Adipocyte (in vitro differentiated cells): Measurements from ENCODE around the gene PLEKHM1.
"Not testable (repeated sequence)": the region's sequence is repeated elsewhere in the genome, so short reads cannot be mapped to it uniquely, and the experiment has no call there.

Source experiments
- DNase-seq: peaks from one replicate; pipeline ENCODE4 v3.0.0-alpha.2; 2015; ENCODE audit warnings: low read depth
- H3K27me3 ChIP-seq: replicated peaks from 2 replicates; pipeline ENCODE4 v1.7.0; 2013; ENCODE audit warnings: mild to moderate bottlenecking, low read length, moderate library complexity; ENCODE audit not compliant: control insufficient read depth, insufficient read depth
- H3K36me3 ChIP-seq: 2 replicates; pipeline ENCODE4 v1.7.0; 2013; ENCODE audit warnings: low read length, mild to moderate bottlenecking, moderate library complexity; ENCODE audit not compliant: control insufficient read depth, insufficient read depth, severe bottlenecking
- H3K4me1 ChIP-seq: 2 replicates; pipeline ENCODE4 v1.7.0; 2013; ENCODE audit warnings: mild to moderate bottlenecking, low read length, moderate library complexity; ENCODE audit not compliant: control insufficient read depth, insufficient read depth
- H3K4me3 ChIP-seq: 2 replicates; pipeline ENCODE4 v1.7.0; 2013; ENCODE audit warnings: mild to moderate bottlenecking, low read length, moderate library complexity
- H3K9ac ChIP-seq: 2 replicates; pipeline ENCODE4 v1.7.0; 2013; ENCODE audit warnings: mild to moderate bottlenecking, low read length, moderate library complexity
- H3K9me3 ChIP-seq: 2 replicates; pipeline ENCODE4 v1.7.0; 2013; ENCODE audit warnings: mild to moderate bottlenecking, low read length, moderate library complexity; ENCODE audit not compliant: control insufficient read depth

PLEKHM1 gene

DNA sequence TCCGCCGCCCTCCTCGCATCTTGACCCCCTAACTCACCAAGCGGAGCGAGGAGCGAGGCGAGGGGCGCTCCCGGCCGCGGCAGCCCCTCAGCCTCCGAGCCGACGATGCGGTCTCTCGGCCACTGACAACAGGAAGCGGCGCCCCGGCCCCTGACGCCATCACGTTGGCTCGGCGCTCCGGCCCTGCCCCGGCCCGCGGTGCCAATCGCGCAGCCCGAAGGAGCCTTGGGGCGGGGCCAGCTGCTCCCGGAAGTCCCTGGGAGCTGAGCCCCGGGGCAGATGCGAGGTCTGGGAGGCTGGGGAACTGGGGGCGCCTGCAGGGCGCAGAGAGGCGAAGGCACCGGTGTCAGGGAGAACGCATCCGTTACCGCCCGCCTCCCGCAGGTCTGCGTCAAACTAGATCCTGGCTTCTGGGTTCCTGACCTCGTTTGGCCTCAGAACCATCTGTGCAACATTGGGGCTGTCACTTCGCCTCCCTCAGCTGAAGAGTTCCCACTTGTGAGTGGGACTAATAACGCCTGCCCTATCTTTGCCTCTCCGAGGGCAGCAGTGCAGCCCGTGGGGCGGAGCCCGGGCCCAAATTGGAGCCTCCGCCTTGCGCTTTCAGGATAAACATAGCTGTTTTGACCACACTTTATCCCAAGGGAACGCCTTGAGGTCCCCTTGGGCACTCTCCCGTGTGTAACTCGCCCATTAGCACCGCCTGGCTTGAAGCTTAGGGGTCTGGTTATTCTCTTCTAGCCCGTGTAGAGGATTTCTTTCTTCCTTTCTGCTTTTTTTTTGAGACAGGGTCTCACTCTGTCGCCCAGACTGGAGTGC lies at the start of gene PLEKHM1:
PLEKHM1 (minus strand) TSS at position 107 of the 819 bp plus-strand sequence. CDS start 8,237 bp downstream, outside the sequence.
- peak within 1 kb of the TSS; percentile 83 for H3K4me3 ChIP-seq
- H3K9me3 ChIP-seq, H3K27me3 ChIP-seq, H3K36me3 ChIP-seq: not testable (repeated sequence)
- peak within 1 kb of the TSS; percentile 83 for H3K9ac ChIP-seq
- peaks cover 18% of the 10 kb centered on the region for H3K4me1 ChIP-seq
- DNase-seq = peak; percentile 88

DNA sequence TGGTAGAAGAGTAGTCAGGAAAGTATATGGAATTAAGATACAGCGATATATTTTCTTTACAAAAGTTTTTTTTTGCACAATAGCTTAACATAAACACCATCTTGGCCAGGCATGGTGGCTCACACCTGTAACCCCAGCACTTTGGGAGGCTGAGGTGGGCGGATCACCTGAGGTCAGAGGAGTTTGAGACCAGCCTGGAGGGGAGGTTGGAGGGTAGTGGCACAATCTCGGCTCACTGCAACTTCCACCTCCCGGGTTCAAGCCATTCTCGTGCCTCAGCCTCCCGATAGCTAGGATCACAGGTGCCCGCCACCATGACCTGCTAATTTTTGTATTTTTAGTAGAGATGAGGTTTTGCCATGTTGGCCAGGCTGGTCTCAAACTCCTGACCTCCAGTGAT lies 47.6 kb upstream of the PLEKHM1 start:
- H3K9ac ChIP-seq, H3K9me3 ChIP-seq, H3K36me3 ChIP-seq, DNase-seq, H3K27me3 ChIP-seq, H3K4me1 ChIP-seq, H3K4me3 ChIP-seq: not testable (repeated sequence)

DNA sequence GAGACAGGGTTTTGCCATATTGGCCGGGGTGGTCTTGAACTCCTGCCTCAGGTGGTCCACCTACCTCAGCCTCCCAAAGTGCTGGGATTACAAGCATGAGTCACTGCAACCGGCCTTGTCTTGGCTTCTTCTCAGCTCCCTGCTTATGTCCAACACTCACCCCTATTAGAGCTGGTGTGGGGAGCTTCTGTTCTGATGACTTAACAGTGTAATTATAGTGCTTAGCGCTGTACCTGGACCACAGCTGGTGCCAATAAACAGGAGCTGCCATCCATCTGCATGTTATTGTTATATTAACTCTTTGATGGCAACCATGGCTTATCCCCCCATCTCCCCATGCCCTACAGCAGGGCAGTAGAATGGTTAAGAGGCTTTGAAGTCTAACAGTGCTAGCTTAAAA lies 15.6 kb upstream of the PLEKHM1 start:
- H3K36me3 ChIP-seq, H3K4me1 ChIP-seq, H3K9ac ChIP-seq, H3K4me3 ChIP-seq, DNase-seq, H3K27me3 ChIP-seq, H3K9me3 ChIP-seq: not testable (repeated sequence)

DNA sequence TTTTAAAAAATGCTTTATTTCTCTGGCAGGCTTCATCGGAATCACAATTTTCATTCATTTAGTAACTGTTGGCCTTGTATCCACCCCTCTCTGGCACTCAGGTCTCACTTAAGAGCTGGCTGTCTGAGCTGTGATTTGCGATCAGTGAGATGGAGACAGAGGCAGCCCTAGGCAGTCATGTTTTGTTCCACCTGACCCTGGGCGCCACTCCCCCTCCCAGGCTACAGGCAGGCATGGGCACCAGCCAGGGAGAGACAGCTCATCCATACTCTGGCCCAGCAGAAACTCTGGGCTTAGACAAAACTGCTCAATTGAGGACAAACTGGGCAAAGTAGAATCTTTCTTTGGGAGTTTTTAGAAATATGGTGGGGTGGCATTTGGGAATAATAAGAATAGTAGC lies 14.7 kb upstream of the PLEKHM1 start:
- H3K9me3 ChIP-seq, H3K4me1 ChIP-seq, H3K9ac ChIP-seq, H3K36me3 ChIP-seq, DNase-seq, H3K27me3 ChIP-seq, H3K4me3 ChIP-seq: not testable (repeated sequence)

DNA sequence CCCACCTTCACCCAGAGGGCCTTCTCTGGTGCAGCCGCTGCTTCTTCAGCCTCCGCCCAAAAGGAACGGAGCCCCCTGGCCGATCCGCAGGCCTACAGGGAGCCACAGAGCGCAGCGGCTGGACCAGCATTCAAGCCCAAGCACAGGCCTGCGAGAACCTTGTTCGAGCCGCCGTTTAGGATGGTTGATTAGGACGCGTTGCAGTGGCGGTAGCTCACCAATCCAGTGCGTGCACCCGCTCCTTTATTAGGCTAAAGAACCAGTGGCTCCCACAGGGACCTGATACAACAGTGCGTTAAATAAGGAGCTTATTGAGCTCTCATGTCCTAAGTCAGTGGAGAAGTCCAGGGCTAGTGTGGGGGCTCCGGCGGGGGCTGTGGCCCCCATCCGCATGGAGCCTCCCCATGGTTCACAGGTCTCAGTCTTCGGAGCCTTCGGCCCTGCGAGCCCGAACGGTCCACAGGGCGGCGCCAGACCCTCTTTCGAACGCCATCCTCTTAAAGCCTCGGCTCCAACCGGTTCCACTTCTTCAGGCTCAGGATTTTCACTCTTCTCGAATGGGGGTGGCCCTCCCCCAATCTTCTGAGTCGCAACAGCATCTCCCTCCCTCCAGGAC lies 10.7 kb upstream of the PLEKHM1 start:
- DNase-seq, H3K4me1 ChIP-seq, H3K36me3 ChIP-seq, H3K9ac ChIP-seq, H3K4me3 ChIP-seq, H3K9me3 ChIP-seq, H3K27me3 ChIP-seq: not testable (repeated sequence)

DNA sequence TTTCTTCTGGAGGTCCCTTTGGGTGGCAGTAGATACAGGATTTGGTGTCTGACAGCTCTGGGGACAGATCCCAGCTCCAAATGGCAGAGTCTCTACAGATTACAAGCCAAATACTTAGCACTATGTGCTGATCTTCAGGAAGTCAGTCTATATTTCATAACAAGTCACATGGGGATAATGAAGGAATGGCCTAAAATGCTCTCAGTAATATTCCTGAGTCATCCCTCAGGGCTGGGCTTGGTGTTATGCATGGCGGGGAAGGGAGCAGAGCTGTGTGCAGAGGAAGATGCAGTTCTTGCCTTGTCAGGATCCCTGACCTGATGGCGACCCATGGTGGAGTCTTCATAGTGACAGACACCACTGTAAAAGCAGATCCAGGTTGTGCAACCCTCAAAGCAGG lies 10.0 kb upstream of the PLEKHM1 start:
- not testable (repeated sequence) for H3K9ac ChIP-seq, H3K27me3 ChIP-seq, DNase-seq, H3K4me1 ChIP-seq, H3K36me3 ChIP-seq, H3K4me3 ChIP-seq, H3K9me3 ChIP-seq

DNA sequence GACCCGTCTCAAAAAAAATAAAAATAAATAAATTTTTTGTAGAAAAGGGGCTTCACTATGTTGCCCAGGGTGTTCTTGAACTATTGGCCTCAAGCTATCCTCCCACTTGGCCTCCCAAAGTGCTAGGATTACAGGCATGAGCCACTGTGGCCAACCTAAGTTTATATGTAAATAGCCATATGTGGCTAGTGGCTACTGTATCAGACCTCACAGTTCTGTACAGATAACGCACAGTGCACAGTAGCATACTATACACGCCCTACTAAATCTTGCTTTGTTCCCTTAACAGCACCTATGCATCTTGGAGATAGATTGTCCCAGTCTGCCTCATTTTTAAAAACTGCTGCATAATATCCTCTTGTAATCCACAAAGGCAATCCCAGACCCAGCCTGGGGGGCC lies 8.7 kb upstream of the PLEKHM1 start:
- H3K4me3 ChIP-seq, H3K27me3 ChIP-seq, DNase-seq, H3K9ac ChIP-seq, H3K36me3 ChIP-seq, H3K9me3 ChIP-seq, H3K4me1 ChIP-seq: not testable (repeated sequence)

DNA sequence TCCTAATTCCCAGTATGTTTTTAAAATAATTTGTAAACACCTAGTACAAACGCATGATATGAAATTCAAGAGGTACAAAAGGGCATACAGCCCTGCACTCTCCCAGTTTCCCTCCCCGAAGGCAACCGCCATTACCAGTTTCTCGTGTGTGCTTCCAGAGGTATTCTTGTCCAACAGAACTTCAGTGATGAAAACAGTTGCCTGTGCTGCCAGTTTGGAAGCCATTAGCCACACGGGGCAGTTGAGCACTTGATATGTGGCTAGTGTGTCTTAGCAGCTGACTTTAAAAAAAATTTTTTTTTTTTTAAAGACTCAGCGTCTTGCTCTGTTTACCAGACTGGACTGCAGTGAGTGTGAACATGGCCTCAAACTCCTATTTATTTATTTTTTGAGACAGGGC lies 7.9 kb upstream of the PLEKHM1 start:
- H3K4me3 ChIP-seq, H3K4me1 ChIP-seq, H3K27me3 ChIP-seq, H3K36me3 ChIP-seq, H3K9ac ChIP-seq, DNase-seq, H3K9me3 ChIP-seq: not testable (repeated sequence)

DNA sequence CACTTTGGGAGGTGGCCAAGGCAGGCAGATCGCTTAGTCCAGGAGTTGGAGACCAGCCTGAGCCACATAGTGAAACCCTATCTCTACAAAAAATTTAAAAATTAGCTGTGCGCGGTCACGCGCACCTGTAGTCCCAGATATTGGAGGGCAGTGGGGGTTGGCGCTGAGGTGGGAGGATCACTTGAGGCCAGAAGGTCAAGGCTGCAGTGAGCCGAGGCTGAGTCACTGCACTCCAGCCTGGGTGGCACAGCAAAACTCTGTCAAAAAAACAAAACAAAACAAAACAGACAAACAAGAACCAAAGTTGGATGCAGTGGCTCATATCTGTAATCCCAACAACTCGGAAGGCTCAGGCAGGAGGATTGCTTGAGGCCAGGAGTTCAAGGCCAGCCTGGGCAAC lies 6.9 kb upstream of the PLEKHM1 start:
- not testable (repeated sequence) for H3K4me3 ChIP-seq, H3K36me3 ChIP-seq, H3K9ac ChIP-seq, H3K27me3 ChIP-seq, DNase-seq, H3K4me1 ChIP-seq, H3K9me3 ChIP-seq

DNA sequence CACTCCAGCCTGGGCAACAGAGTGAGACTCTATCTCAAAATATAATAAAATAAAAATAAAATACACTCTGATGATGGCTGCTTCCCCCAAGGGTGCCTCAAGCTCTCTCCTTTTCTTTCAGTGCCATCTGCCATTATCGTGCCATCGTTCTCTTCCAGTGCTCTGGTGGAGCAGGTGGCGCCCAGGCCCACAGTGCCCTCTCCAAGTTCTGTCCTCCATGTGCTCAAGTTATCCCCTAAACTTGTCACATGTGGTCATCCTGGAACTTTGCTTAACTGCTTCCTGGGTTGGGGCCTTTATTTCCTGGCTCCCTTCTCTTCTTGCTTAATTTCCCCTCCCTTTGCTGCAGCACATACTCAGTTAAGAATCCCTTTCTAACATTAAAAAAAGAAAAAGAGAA lies 6.0 kb upstream of the PLEKHM1 start:
- H3K4me1 ChIP-seq, H3K4me3 ChIP-seq, DNase-seq, H3K9me3 ChIP-seq, H3K9ac ChIP-seq, H3K36me3 ChIP-seq, H3K27me3 ChIP-seq: not testable (repeated sequence)

DNA sequence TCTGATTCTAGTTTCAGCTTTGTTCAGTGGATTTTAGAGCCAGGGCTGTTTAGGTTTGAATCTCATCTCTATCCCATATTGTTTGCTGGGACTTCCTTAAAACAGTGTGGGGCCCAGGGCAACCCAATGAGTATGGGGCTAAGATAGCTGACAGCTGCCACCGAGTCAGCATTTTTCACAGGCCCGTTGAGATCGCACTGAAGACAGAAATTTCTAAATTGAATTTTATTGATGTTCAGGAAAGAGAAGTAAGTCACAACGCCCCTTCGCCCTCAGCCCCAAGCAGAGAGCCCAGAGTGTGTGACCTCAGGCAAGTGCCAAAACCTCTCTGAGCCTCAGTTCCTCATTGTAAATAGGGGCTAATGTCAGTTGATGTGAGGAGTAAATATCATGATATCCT lies 4.0 kb upstream of the PLEKHM1 start:
- not testable (repeated sequence) for H3K36me3 ChIP-seq, H3K9ac ChIP-seq, H3K9me3 ChIP-seq, H3K4me3 ChIP-seq, DNase-seq, H3K27me3 ChIP-seq, H3K4me1 ChIP-seq

DNA sequence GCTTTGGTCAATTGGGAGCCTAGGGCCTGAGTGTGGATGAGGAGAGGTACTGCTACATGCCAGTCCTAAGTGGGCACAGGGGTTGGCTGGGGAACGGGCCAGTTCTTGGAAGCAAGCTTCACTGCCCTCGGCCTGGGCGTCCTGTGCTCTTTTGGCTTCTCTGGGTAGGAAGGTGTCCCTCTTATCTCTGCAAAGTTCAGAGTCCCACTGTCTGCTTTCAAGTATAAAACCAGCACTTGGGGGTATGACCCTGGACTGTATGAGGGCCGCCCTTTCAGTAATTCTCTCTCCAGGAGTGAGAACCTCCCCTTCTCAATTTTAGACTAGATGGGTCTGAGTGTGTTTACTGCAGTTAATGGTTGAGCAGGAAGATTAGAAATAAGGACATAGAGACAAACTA lies 1.6 kb upstream of the PLEKHM1 start:
- peaks cover 17% of the 10 kb centered on the region for H3K4me1 ChIP-seq
- H3K9ac ChIP-seq, H3K4me3 ChIP-seq, H3K27me3 ChIP-seq, DNase-seq, H3K9me3 ChIP-seq, H3K36me3 ChIP-seq: not testable (repeated sequence)
